A549 (cell line): ENCODE results near the gene IPO4. TPM values are rescaled to one million over a fixed set of nuclear protein-coding genes. Genes with fewer than 3 reads are reported as not detected.
"Not testable (repeated sequence)": the region's sequence is repeated elsewhere in the genome, so short reads cannot be mapped to it uniquely, and the experiment has no call there.

Source experiments
- ATAC-seq, 2 experiments: fragments of 200-7000 bp in 1 of 2; fragments of >200 bp in 1 of 2; cut with Nextera tagmentation in 1 of 2; cut with Tn5 transposase in 1 of 2; 3 replicates each; pipeline versions ENCODE4 v1.8.0 to v1.9.1; 2018 to 2020; ENCODE audit warnings: mild to moderate bottlenecking in 1 of 2, moderate library complexity in 1 of 2
- CTCF ChIA-PET: fragments of 300-600 bp; sonication (Branson Sonifier 250); formaldehyde crosslinking; extraction: SDS; loops from one replicate; lab custom pipeline; 2021; ENCODE audit warnings: antibody characterized with exemption, inconsistent platforms; lab: Yijun Ruan, JAX
- POLR2A ChIA-PET: fragments of 350-600 bp; formaldehyde crosslinking; extraction: SDS; loops from one replicate; lab custom pipeline; 2021; ENCODE audit warnings: antibody characterized with exemption, inconsistent platforms; lab: Yijun Ruan, JAX
- DNase-seq, 2 experiments: peaks; one replicate each; pipeline versions ENCODE4 v3.0.0 to v3.0.0-alpha.2; 2011 to 2016; ENCODE audit warnings: low read depth in 1 of 2, low spot score in 1 of 2
- FAIRE-seq: peaks from 2 replicates; lab custom pipeline; 2011; peaks lifted over from hg19 to GRCh38; lab: Jason Lieb, UNC
- H3K27ac ChIP-seq, 2 experiments: fragments of >200 bp; sonication (Bioruptor Twin); formaldehyde crosslinking; 3 replicates each; pipeline ENCODE4 v1.5.1; 2016 to 2017
- H3K4me1 ChIP-seq: fragments of >200 bp; sonication (Bioruptor Twin); formaldehyde crosslinking; 3 replicates; pipeline ENCODE4 v1.6.1; 2016
- H3K4me2 ChIP-seq: fragments of >200 bp; sonication (Bioruptor Twin); formaldehyde crosslinking; 3 replicates; pipeline ENCODE4 v1.6.1; 2016
- H3K4me3 ChIP-seq: fragments of >200 bp; sonication (Bioruptor Twin); formaldehyde crosslinking; 3 replicates; pipeline ENCODE4 v1.5.1; 2016
- H3K9me3 ChIP-seq: fragments of >200 bp; sonication (Bioruptor Twin); formaldehyde crosslinking; 3 replicates; pipeline ENCODE4 v1.6.1; 2016
- ATOH8 ChIP-seq: fragments of 250-450 bp; sonication (Bioruptor Pico); IDR thresholded peaks from 2 replicates; pipeline ENCODE4 v1.5.0; 2020; ENCODE audit warnings: low read depth, mild to moderate bottlenecking, moderate library complexity
- BCL3 ChIP-seq: fragments of >200 bp; sonication (Bioruptor Twin); formaldehyde crosslinking; IDR thresholded peaks from 3 replicates; pipeline ENCODE4 v1.6.1; 2016
- BHLHE40 ChIP-seq: IDR thresholded peaks from 2 replicates; pipeline ENCODE4 v1.6.1; 2012; ENCODE audit warnings: low read depth, low read length, inconsistent platforms
- CBX8 ChIP-seq: fragments of 200-600 bp; sonication (generic); IDR thresholded peaks from 2 replicates; pipeline ENCODE4 v1.6.1; 2016
- CHD4 ChIP-seq: fragments of 200-600 bp; sonication (generic); IDR thresholded peaks from 2 replicates; pipeline ENCODE4 v1.6.1; 2016; ENCODE audit warnings: antibody characterized with exemption, mild to moderate bottlenecking, borderline replicate concordance
- E2F6 ChIP-seq: IDR thresholded peaks from 2 replicates; pipeline ENCODE4 v1.6.1; 2012; ENCODE audit warnings: low read depth, borderline replicate concordance
- EHF ChIP-seq: fragments of 250-450 bp; sonication (Bioruptor Pico); IDR thresholded peaks from 2 replicates; pipeline ENCODE4 v1.5.0; 2020; ENCODE audit warnings: mild to moderate bottlenecking
- ESRRA ChIP-seq: fragments of 150-350 bp; IDR thresholded peaks from 2 replicates; pipeline ENCODE4 v1.6.1; 2014; ENCODE audit warnings: mild to moderate bottlenecking, low read length, borderline replicate concordance
- FOXS1 ChIP-seq: fragments of 250-450 bp; sonication (Bioruptor Pico); IDR thresholded peaks from 2 replicates; pipeline ENCODE4 v1.5.0; 2020; ENCODE audit warnings: mild to moderate bottlenecking, moderate library complexity
- GATA3 ChIP-seq: IDR thresholded peaks from 2 replicates; pipeline ENCODE4 v1.6.1; 2012; ENCODE audit warnings: borderline replicate concordance
- HES2 ChIP-seq: fragments of >200 bp; sonication (Bioruptor Twin); formaldehyde crosslinking; IDR thresholded peaks from 2 replicates; pipeline ENCODE4 v1.6.1; 2016
- HMGXB4 ChIP-seq: fragments of 250-450 bp; sonication (Bioruptor Pico); IDR thresholded peaks from 2 replicates; pipeline ENCODE4 v1.5.0; 2021; ENCODE audit warnings: mild to moderate bottlenecking, moderate library complexity, borderline replicate concordance
- HOXB5 ChIP-seq: fragments of 250-450 bp; sonication (Bioruptor Pico); IDR thresholded peaks from 2 replicates; pipeline ENCODE4 v1.5.0; 2020; ENCODE audit warnings: mild to moderate bottlenecking, moderate library complexity
- KDM1A ChIP-seq: fragments of 200-600 bp; sonication (generic); IDR thresholded peaks from 2 replicates; pipeline ENCODE4 v1.6.1; 2016; ENCODE audit warnings: low read depth, mild to moderate bottlenecking
- MAZ ChIP-seq: fragments of 150-350 bp; IDR thresholded peaks from 2 replicates; pipeline ENCODE4 v1.6.1; 2014; ENCODE audit warnings: antibody characterized with exemption, low read depth, low read length, borderline replicate concordance
- NPAS2 ChIP-seq: fragments of 250-450 bp; sonication (Bioruptor Pico); IDR thresholded peaks from 2 replicates; pipeline ENCODE4 v1.8.0; 2022; ENCODE audit warnings: mild to moderate bottlenecking, moderate library complexity, borderline replicate concordance
- NR3C1 ChIP-seq: fragments of >200 bp; sonication (Bioruptor Twin); formaldehyde crosslinking; IDR thresholded peaks from 3 replicates; pipeline ENCODE4 v1.6.1; 2017
- POLR2AphosphoS2 ChIP-seq: conservative IDR thresholded peaks from 2 replicates; pipeline ENCODE4 v1.6.1; 2012; ENCODE audit warnings: low read length, improper control_type of control experiment, inconsistent platforms
- RARB ChIP-seq: fragments of 250-450 bp; sonication (Bioruptor Pico); IDR thresholded peaks from 2 replicates; pipeline ENCODE4 v1.8.0; 2021; ENCODE audit warnings: mild to moderate bottlenecking, moderate library complexity
- RCOR1 ChIP-seq: fragments of 150-350 bp; IDR thresholded peaks from 2 replicates; pipeline ENCODE4 v1.6.1; 2014; ENCODE audit warnings: antibody characterized with exemption, low read length, low read depth
- RFX5 ChIP-seq: fragments of 450-650 bp; IDR thresholded peaks from 2 replicates; pipeline ENCODE4 v1.7.1; 2014; ENCODE audit warnings: antibody characterized with exemption, mild to moderate bottlenecking, moderate library complexity
- ZC3H11A ChIP-seq: fragments of 450-650 bp; IDR thresholded peaks from 2 replicates; pipeline ENCODE4 v1.6.1; 2014; ENCODE audit warnings: antibody characterized with exemption, mild to moderate bottlenecking
- ZSCAN20 ChIP-seq: fragments of 250-450 bp; sonication (Bioruptor Pico); IDR thresholded peaks from 2 replicates; pipeline ENCODE4 v1.8.0; 2022; ENCODE audit warnings: mild to moderate bottlenecking, moderate library complexity
- WGBS: methylation state at CpG from one replicate; pipeline ENCODE4 v1.1.6; 2017; ENCODE audit errors: missing lambda C conversion rate; 5-methylcytosine and 5-hydroxymethylcytosine counted together
- polyA plus RNA-seq, 4 experiments: library from polyadenylated mRNA; depleted of rRNA in 3 of 4; stranded (reverse); fragments of >200 nt; fragmentation: RNase III in 1 of 4; extraction: RNeasy Plus Mini Kit Qiagen cat#74134 plus additional on column Dnase treatment in 1 of 4; gene quantifications; 2 replicates in 3 of 4; 3 replicates in 1 of 4; pipeline ENCODE4 v1.2.3, GENCODE V29; 2011 to 2017

Gene IPO4
- polyA plus RNA-seq, 2 of the 4 experiments (the other 2 are of a cell fraction) = 37.1 to 91.7 TPM

GRCh38 chr14:24219521-24219920 is 30.9 kb upstream of the IPO4 start:
- DNase-seq (no peak), FAIRE-seq (no peak), ATAC-seq (no peak)
- H3K27ac ChIP-seq = no peak overlapping the region
- 85% methylated on average over 3 of the region's 3 CpGs for WGBS
- no peak overlapping the region for H3K4me2 ChIP-seq
- H3K4me3 ChIP-seq = no peak overlapping the region
- peaks cover 10% of the 10 kb centered on the region; the same call in 2 of the 3 replicates for H3K4me1 ChIP-seq
- H3K9me3 ChIP-seq = no peaks in the 10 kb centered on the region
- CTCF ChIA-PET = interaction anchor here (1.2 to 2.4 kb wide), 4 partner anchors 8 to 89 kb away, joined by 3 to 14 read pairs (median 7); partner anchors contain the start of genes CIDEB and TINF2
- POLR2A ChIA-PET = no interaction called here
- TF ChIP-seq HES2 (no peak), KDM1A (no peak), RARB (CRISPR knock-in tag) (no peak), ESRRA (no peak), E2F6 (no peak), ZC3H11A (no peak), NR3C1 (no peak), RCOR1 (no peak), GATA3 (no peak), RFX5 (no peak), HOXB5 (no peak), POLR2AphosphoS2 (no peak)
- TF ChIP-seq, all 56 proteins: peak for 0

GRCh38 chr14:24219080-24219479 is 30.5 kb upstream of the IPO4 start:
- WGBS = 85% methylated on average over 3 of the region's 4 CpGs
- no peak overlapping the region for H3K4me2 ChIP-seq
- H3K4me1 ChIP-seq = peaks cover 14% of the 10 kb centered on the region; the same call in 2 of the 3 replicates
- no peak overlapping the region for H3K27ac ChIP-seq
- no peaks in the 10 kb centered on the region for H3K9me3 ChIP-seq
- ChIA-PET CTCF (interaction anchor here (2.2 to 2.4 kb wide), 2 partner anchors 12 to 22 kb away, joined by 11 to 14 read pairs; partner anchors contain the start of gene TINF2), POLR2A (no interaction called here)
- ATAC-seq = no peak
- no peak for DNase-seq
- TF ChIP-seq RCOR1 = no peak
- no peak for TF ChIP-seq CHD4
- TF ChIP-seq BCL3 = no peak
- no peak for TF ChIP-seq CBX8
- TF ChIP-seq ATOH8 (CRISPR knock-in tag) = no peak
- TF ChIP-seq FOXS1 (CRISPR knock-in tag) = no peak
- no peak overlapping the region for H3K4me3 ChIP-seq
- no peak for FAIRE-seq

GRCh38 chr14:24216876-24217275 is 28.3 kb upstream of the IPO4 start:
- POLR2A ChIA-PET, DNase-seq, H3K4me2 ChIP-seq, H3K4me3 ChIP-seq, ATAC-seq, FAIRE-seq, H3K27ac ChIP-seq, H3K9me3 ChIP-seq: not testable (repeated sequence)
- H3K4me1 ChIP-seq = peaks cover 24% of the 10 kb centered on the region
- CTCF ChIA-PET = interaction anchor here (1.3 to 4.3 kb wide), 7 partner anchors 10 to 91 kb away, joined by 4 to 31 read pairs (median 11); partner anchors contain the start of genes CIDEB and TINF2
- WGBS = 95% methylated on average over 1 of the region's 1 CpG

GRCh38 chr14:24216345-24216699 is 27.7 kb upstream of the IPO4 start:
- FAIRE-seq (no peak), DNase-seq (no peak), ATAC-seq (no peak)
- peak overlapping the region in 1 of 2 experiments; percentile 92; a peak in 3 of 6 replicates for H3K27ac ChIP-seq
- H3K9me3 ChIP-seq = no peaks in the 10 kb centered on the region
- ChIA-PET CTCF (interaction anchor here (0.9 to 4.3 kb wide), 20 partner anchors 9 to 92 kb away, joined by 3 to 31 read pairs (median 5); partner anchors contain the start of genes CIDEB, DHRS1, IPO4 and IRF9), POLR2A (interaction anchor here (0.7 to 3.6 kb wide), 8 partner anchors 15 to 213 kb away, joined by 3 to 36 read pairs (median 4); partner anchors contain the start of genes CBLN3, DCAF11, IPO4 and KHNYN)
- 58% methylated on average over 2 of the region's 2 CpGs for WGBS
- peak overlapping the region; percentile 72 for H3K4me2 ChIP-seq
- H3K4me1 ChIP-seq = peaks cover 24% of the 10 kb centered on the region
- peak overlapping the region; percentile 63; the same call in 1 of the 3 replicates for H3K4me3 ChIP-seq
- no peak for TF ChIP-seq MAZ
- no peak for TF ChIP-seq NPAS2
- no peak for TF ChIP-seq HMGXB4 (CRISPR knock-in tag)
- no peak for TF ChIP-seq ATOH8 (CRISPR knock-in tag)
- no peak for TF ChIP-seq BCL3
- TF ChIP-seq ZSCAN20 = no peak
- no peak for TF ChIP-seq RARB (CRISPR knock-in tag)
- no peak for TF ChIP-seq EHF (CRISPR knock-in tag)
- TF ChIP-seq BHLHE40 = no peak
